GM18526 (cell line): ENCODE measurements around the gene SLAMF7.

Experiments
- POLR2A ChIP-seq: IDR thresholded peaks from 3 replicates; pipeline ENCODE4 v1.6.1; 2011; ENCODE audit not compliant: insufficient read length; ENCODE audit errors: extremely low read depth

The SLAMF7 gene

DNA sequence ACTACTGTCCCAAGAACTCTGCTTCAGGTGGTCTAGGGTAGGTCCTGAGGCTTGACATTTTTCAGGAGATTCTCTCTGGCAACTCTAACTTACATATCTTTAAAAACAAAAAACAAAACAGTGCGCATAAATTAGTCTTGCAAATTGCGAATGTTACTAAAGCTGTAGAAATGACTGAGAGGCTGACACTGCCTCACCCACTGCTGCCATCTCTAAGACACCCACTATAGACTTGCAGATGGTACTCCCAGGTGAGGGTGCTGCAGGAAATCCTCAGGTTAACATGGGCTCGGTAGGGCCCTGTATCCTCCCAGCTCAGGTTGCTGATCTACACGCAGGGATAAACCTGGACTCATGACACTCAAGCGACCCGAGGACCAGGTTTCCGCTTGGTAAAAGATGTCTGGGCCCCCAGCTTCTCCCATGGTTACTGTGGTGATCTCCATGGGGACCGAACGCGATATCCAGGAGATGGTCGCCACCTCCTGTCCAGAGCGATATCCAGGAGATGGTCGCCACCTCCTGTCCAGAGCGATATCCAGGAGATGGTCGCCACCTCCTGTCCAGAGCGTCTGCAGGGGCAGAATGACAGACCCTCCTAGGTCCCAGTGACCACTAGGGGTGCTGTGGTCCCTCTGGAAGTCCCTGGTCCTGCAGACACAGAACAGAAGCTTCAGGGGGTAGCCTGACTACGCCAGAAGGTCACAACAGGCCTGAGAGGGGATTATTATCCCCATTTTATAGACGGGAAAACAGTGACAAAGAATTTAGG is 40.8 kb downstream of the SLAMF7 start:
- no peak for TF ChIP-seq POLR2A

DNA sequence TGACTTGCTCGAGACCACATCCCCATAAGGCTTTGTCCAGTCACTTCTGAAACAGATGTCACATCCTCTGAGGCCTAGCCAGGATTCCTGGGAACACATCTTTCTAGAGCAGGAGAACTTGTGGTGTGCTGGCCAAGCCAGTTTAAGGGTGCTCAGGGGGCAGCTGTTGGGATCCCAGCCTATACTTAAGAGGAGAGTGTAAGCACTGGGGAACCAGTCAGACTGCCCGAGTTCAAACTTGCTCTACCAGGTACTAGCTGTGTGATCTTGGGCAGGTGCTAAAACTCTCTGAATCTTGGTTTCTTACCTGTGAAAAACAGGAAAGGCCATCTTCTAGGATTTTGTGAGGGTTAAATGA is 41.3 kb downstream of the SLAMF7 start:
- TF ChIP-seq POLR2A, result no peak

DNA sequence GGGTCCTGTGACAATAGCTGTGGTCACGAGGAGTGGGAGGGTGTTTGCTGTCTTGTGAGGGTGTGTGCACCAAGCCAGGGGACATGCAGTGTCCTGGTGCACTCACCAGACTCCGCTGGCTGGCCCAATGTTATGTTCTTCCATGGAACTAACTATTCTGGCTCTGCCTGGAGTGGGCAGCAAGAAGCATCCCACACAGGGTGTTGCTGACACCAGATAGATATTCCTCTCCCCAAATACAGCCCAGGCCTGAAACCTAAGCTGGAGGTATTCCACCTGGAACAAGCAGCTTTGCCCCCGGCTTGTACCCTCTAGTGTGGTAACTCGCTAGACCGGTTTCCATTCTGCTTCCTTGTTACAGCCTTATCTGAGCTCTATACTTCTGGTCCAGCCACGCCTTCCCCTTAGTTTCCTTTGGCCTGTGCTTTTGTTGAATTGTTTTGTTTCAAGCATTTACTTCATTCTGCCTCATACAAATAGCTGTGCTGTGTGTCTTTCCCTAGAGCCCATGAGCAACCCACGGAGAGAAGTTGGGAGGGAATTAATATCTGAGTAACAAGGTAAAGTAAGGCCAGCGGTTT is 42.2 kb downstream of the SLAMF7 start:
- no peak for TF ChIP-seq POLR2A

DNA sequence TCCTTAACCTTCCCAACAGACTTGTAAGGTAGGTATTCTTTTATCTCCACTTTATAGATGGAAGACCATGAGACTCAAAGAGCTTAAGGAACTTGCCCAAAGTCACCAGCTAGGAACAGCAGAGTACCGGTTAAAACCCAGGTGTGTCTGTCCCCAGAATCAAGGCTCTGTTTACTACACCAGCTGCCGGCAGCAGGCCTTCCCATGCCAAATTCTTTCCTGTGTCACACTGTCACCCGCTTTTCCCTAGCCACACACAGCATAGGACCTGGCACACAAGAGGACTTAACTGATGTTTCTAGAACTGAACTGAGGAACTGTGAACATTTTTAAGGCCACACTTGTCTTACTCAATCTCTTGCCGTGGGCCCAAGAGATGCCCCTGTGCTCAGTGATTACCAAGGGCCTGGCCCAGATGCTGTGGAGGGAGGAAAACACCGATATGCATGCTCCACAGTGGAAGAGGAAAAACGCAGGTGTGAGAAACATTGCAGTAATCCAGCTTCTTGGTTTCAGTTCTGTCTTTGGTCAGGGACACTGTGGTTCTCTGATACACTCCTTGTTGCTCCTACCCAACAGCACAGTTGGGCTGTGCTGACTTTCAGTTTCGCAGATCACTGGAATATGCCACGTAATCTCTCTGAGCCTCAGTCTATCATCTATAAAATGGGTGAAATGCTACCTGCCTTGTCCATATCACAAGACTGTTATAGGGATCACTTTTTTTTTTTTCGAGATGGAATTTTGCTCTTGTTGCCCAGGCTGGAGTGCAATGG is 43.1 kb downstream of the SLAMF7 start:
- TF ChIP-seq POLR2A, result no peak

DNA sequence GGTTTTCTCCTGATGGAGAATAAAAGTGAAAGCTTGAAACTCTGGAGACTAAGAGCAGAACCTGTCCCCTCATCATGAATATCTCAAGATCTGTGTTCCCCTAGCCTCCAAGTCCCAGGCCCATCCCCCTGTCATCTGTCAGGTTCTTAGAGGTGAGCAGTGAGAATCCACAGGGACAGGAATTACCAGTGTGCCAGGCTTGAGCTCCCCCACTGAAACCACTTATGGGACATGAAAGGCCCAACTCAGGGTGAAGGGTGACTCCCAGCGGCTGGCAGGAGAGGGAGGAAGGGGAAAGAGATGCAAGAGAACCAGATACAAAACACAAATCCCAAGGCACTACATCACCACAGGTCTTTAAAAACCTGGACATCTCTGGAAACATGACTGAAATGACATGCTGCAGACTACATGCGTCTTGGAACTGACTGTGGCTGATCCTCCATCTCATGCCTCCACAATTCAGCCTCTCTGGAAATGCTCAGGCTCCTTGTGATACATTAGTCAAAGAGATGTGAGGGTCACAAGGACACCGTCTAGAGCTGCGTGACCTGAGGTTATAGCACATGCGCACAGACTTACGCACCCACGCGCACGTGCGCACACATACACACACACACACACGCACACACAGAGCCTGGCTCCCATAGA is 50.1 kb downstream of the SLAMF7 start:
- TF ChIP-seq POLR2A, result no peak

DNA sequence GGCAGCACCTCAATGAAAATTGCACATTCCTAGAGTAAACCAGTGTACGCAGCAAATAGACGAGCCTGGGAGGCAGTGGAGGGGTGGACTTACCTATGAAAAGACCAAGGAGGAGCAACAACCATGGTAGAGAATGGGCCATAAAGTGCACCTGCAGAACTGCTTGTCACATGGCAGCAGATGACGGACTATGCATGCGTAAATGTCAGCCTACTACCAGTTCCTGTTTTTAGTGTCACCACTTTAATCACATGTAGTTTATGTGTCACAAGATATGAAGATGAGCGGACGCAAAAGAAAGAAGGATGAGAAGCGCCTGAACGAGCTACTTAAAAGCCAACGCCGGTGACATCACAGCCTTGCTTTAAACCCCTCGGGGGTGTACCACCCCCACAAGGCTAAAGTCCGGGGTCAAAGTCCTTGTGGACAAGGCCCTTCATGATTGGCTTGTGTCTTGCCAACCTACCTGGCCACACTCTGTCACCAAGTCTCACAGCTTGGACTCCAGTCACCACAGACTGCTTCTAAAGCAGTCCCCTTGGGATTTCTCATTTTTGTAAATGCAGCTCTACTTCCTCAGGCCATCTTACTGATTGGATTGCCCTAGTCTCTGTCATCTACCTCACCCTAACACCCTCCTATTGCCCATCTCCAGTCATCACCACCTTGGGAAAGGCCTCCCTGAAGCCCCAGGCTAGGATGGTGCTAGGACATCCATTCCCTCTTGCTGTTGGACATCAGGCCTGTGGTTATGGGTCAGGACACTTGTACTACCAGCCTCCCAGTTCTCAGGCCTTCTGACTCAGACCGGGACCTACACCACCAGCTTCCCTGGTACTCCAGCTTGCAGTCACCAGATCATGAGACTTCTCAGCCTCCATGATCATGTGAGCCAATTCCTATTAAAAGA is 50.9 kb downstream of the SLAMF7 start:
- no peak for TF ChIP-seq POLR2A

DNA sequence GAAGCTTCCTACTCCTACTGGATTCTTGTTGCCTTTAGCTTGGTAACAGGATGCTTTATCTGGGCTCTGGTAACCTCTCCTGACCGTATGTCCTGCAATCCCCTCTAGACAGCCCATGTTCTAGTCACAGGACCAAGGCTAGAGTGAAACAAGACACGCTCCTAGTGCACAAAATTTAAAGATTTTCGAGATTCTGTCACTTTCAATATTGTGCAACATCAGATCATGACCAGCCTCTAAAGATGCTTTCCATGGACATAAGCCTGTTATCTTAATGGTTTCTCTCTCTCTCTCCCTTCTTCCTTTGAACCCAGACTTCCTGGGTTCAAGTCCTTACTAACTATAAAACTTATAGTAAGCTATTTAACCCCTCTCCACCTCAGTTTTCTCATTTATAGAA is 55.3 kb downstream of the SLAMF7 start:
- TF ChIP-seq POLR2A, result no peak

DNA sequence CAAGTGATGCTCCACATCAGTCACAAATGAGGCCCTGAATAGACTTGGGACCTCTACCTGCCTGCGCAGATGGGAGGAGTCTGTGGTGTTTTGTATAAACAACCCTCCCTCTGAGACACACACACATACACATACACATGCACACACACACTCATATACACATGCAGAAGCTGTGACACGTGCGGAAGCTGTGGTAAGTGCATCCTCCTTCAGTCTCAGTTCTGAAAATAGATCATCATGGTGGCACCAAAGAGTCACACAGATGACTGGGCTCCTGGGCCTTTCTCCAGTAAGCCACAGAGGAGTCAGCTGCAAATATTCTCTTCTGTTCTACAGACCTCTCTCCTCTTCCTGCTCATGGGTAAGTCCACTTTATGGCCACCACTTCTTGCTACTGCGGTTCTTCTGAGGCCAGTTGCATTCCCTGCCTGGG is 56.9 kb downstream of the SLAMF7 start, which contains the start of gene LY9:
Gene LY9 (plus strand): TSS at position 224 of the 433 bp plus-strand sequence. CDS start 14 bp downstream, at position 238.
- TF ChIP-seq POLR2A, result no peak

DNA sequence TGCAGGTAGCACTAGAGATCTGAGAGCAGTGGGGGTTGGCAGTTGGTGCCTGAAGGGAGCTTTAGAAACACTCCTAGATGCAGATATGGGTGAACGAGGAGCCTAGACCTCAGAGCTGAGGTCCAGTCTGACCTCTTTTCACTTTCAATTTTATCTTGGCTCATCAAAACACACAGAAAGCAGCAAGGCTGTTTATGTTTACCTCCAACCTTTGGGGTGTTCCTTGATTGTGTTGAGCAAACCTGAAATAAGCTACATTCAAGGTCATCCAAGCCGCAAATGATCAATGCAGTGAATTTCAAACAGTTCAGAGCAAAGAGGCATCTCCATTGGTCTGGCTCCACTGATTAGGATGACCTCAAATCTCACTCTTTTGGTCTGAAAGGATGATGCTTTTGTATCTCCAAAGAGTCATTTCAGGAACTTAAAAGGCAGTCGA is 58.2 kb downstream of the SLAMF7 start:
- TF ChIP-seq POLR2A, result no peak

DNA sequence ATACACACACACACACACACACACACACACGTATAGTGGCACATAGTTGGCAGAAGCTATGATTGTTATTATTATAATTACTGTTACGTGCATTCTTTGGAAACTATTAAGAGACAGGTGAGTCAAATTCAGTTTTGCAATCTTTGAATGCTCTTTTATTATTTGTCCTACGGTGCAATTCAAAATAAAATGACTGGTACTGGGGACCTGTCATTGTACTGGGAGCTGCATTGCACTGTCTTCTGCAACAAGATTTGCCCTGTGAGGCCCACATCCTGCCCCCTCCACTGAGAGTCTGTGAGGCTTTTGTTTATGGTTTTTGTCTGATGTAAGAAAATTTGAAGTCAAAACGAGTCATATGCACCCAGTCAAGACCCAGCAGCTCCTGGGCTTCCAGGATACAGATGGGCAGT is 58.8 kb downstream of the SLAMF7 start:
- TF ChIP-seq POLR2A, result no peak

DNA sequence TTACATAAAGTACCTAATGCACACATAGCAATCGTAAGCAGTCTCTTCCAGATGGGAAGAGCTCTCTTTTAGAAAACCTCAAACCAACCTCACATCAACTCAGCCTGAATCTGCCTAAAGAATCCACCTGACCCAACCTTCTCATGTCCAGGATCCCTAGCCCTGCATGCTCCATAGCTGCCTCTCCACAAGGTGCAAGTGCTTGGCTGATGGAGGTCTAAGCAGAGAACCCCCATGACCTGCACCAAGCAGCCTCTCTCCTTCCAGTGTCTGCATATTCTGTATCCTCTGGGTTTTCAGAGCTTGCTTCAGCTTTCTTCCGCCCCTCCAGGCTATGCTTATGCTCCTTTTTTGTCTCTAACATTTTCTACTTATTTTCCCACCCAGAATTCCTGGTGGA is 59.4 kb downstream of the SLAMF7 start:
- no peak for TF ChIP-seq POLR2A

DNA sequence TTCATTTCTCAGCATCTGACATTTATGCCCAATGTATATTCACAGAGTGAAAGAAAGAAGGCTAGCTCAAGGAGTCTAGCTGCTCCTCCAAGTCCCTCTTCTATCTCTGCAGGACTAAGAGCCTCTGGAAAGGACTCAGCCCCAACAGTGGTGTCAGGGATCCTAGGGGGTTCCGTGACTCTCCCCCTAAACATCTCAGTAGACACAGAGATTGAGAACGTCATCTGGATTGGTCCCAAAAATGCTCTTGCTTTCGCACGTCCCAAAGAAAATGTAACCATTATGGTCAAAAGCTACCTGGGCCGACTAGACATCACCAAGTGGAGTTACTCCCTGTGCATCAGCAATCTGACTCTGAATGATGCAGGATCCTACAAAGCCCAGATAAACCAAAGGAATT is 60.6 kb downstream of the SLAMF7 start:
- TF ChIP-seq POLR2A, result no peak

DNA sequence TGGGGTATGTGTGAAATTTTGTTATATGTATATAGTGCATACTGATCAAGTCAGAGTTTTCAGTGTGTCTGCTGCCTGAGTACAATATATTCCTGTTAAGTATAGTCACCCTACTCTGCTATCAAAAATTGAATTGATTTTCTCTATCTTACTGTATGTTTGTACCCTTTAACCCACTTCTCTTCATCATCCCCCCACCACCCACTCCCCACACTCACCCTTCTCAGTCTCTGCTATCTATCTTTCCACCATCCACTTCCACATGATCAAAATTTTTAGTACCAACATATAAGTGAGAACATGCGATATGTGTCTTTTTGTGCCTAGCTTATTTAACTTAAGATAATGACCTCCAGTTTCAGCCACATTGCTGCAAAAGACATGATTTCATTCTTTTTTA is 61.1 kb downstream of the SLAMF7 start:
- TF ChIP-seq POLR2A, result no peak

DNA sequence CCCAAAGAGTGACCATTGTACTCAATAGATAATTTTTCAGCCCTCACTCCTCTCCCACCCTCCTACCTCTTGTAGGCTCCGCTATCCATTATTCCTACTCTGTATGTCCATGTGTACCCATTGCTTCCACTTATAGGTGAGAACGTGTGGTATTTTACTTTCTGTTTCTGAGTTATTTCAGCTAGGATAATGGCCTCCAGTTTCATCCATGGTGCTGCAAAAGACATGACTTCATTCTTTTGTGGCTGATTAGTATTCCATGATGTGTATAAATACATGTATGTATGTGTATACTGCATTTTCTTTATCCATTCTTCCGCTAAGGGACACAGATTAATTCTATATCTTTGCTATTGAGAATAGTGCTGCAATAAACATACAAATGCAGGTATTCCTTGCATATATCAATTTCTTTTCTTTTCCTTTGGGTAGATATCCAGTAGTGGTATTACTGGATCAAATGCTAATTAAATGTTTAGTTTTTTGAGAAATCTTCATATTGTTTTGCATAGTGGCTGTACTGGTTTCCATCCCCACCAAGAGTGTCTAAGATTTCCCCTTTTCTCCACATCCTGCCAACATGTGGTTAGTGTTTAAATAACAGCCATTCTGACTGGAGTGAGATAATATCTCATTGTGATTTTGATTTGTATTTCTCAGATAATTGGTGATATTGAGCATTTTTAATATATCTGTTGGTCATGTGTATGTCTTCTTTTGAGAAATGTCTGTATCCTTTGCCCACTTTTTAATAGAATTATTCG is 61.8 kb downstream of the SLAMF7 start:
- no peak for TF ChIP-seq POLR2A
